A549 (cell line): ENCODE measurements around the gene LCN6. TPM values are rescaled to one million over a fixed set of nuclear protein-coding genes. Genes with fewer than 3 reads are reported as not detected.

Source experiments
- ATAC-seq, 2 experiments: fragments of 200-7000 bp in 1 of 2; fragments of >200 bp in 1 of 2; cut with Nextera tagmentation in 1 of 2; cut with Tn5 transposase in 1 of 2; 3 replicates each; pipeline versions ENCODE4 v1.8.0 to v1.9.1; 2018 to 2020; ENCODE audit warnings: mild to moderate bottlenecking in 1 of 2, moderate library complexity in 1 of 2
- CTCF ChIA-PET: fragments of 300-600 bp; sonication (Branson Sonifier 250); formaldehyde crosslinking; extraction: SDS; loops from one replicate; lab custom pipeline; 2021; ENCODE audit warnings: antibody characterized with exemption, inconsistent platforms; lab: Yijun Ruan, JAX
- POLR2A ChIA-PET: fragments of 350-600 bp; formaldehyde crosslinking; extraction: SDS; loops from one replicate; lab custom pipeline; 2021; ENCODE audit warnings: antibody characterized with exemption, inconsistent platforms; lab: Yijun Ruan, JAX
- DNase-seq, 2 experiments: peaks; one replicate each; pipeline versions ENCODE4 v3.0.0 to v3.0.0-alpha.2; 2011 to 2016; ENCODE audit warnings: low read depth in 1 of 2, low spot score in 1 of 2
- FAIRE-seq: peaks from 2 replicates; lab custom pipeline; 2011; peaks lifted over from hg19 to GRCh38; lab: Jason Lieb, UNC
- H3K27ac ChIP-seq, 2 experiments: fragments of >200 bp; sonication (Bioruptor Twin); formaldehyde crosslinking; 3 replicates each; pipeline ENCODE4 v1.5.1; 2016 to 2017
- H3K4me1 ChIP-seq: fragments of >200 bp; sonication (Bioruptor Twin); formaldehyde crosslinking; 3 replicates; pipeline ENCODE4 v1.6.1; 2016
- H3K4me2 ChIP-seq: fragments of >200 bp; sonication (Bioruptor Twin); formaldehyde crosslinking; 3 replicates; pipeline ENCODE4 v1.6.1; 2016
- H3K4me3 ChIP-seq: fragments of >200 bp; sonication (Bioruptor Twin); formaldehyde crosslinking; 3 replicates; pipeline ENCODE4 v1.5.1; 2016
- H3K9me3 ChIP-seq: fragments of >200 bp; sonication (Bioruptor Twin); formaldehyde crosslinking; 3 replicates; pipeline ENCODE4 v1.6.1; 2016
- CHD2 ChIP-seq: fragments of 150-350 bp; IDR thresholded peaks from 2 replicates; pipeline ENCODE4 v1.6.1; 2014; ENCODE audit warnings: low read length; ENCODE audit not compliant: partially characterized antibody
- CTCF ChIP-seq: fragments of >200 bp; sonication (Bioruptor Twin); formaldehyde crosslinking; IDR thresholded peaks from 3 replicates; pipeline ENCODE4 v1.5.1; 2016
- E2F6 ChIP-seq: IDR thresholded peaks from 2 replicates; pipeline ENCODE4 v1.6.1; 2012; ENCODE audit warnings: low read depth, borderline replicate concordance
- EHF ChIP-seq: fragments of 250-450 bp; sonication (Bioruptor Pico); IDR thresholded peaks from 2 replicates; pipeline ENCODE4 v1.5.0; 2020; ENCODE audit warnings: mild to moderate bottlenecking
- ESRRA ChIP-seq: fragments of 150-350 bp; IDR thresholded peaks from 2 replicates; pipeline ENCODE4 v1.6.1; 2014; ENCODE audit warnings: mild to moderate bottlenecking, low read length, borderline replicate concordance
- GATA3 ChIP-seq: IDR thresholded peaks from 2 replicates; pipeline ENCODE4 v1.6.1; 2012; ENCODE audit warnings: borderline replicate concordance
- HOXA7 ChIP-seq: fragments of 250-450 bp; sonication (Bioruptor Pico); IDR thresholded peaks from 2 replicates; pipeline ENCODE4 v1.5.0; 2020; ENCODE audit warnings: mild to moderate bottlenecking, moderate library complexity
- HOXB13 ChIP-seq: fragments of 250-450 bp; sonication (Bioruptor Pico); IDR thresholded peaks from 2 replicates; pipeline ENCODE4 v1.5.0; 2020; ENCODE audit warnings: low read depth, mild to moderate bottlenecking, moderate library complexity
- KDM5A ChIP-seq: fragments of 200-600 bp; sonication (generic); IDR thresholded peaks from 2 replicates; pipeline ENCODE4 v1.6.1; 2016; ENCODE audit warnings: antibody characterized with exemption, mild to moderate bottlenecking
- NFE2L2 ChIP-seq: fragments of 150-350 bp; conservative IDR thresholded peaks from 2 replicates; pipeline ENCODE4 v1.6.1; 2014; ENCODE audit warnings: low read length
- NPAS2 ChIP-seq: fragments of 250-450 bp; sonication (Bioruptor Pico); IDR thresholded peaks from 2 replicates; pipeline ENCODE4 v1.8.0; 2022; ENCODE audit warnings: mild to moderate bottlenecking, moderate library complexity, borderline replicate concordance
- POLR2A ChIP-seq: IDR thresholded peaks from 2 replicates; pipeline ENCODE4 v1.6.1; 2012; ENCODE audit warnings: mild to moderate bottlenecking, low read length
- RAD21 ChIP-seq, 2 experiments: fragments of >200 bp in 1 of 2; sonication (Bioruptor Twin) in 1 of 2; formaldehyde crosslinking in 1 of 2; IDR thresholded peaks in 1 of 2; conservative IDR thresholded peaks in 1 of 2; 2 replicates in 1 of 2; 3 replicates in 1 of 2; pipeline ENCODE4 v1.6.1; 2012 to 2018; ENCODE audit warnings: inconsistent platforms in 1 of 2
- RARB ChIP-seq: fragments of 250-450 bp; sonication (Bioruptor Pico); IDR thresholded peaks from 2 replicates; pipeline ENCODE4 v1.8.0; 2021; ENCODE audit warnings: mild to moderate bottlenecking, moderate library complexity
- SREBF2 ChIP-seq: fragments of 450-650 bp; IDR thresholded peaks from 2 replicates; pipeline ENCODE4 v1.6.1; 2014; ENCODE audit warnings: mild to moderate bottlenecking, moderate library complexity
- TFCP2L1 ChIP-seq: fragments of 250-450 bp; sonication (Bioruptor Pico); IDR thresholded peaks from 2 replicates; pipeline ENCODE4 v1.5.0; 2021; ENCODE audit warnings: mild to moderate bottlenecking
- USF2 ChIP-seq: fragments of 450-650 bp; IDR thresholded peaks from 2 replicates; pipeline ENCODE4 v1.6.1; 2014; ENCODE audit warnings: antibody characterized with exemption
- WGBS: methylation state at CpG from one replicate; pipeline ENCODE4 v1.1.6; 2017; ENCODE audit errors: missing lambda C conversion rate; 5-methylcytosine and 5-hydroxymethylcytosine counted together
- polyA plus RNA-seq, 4 experiments: library from polyadenylated mRNA; depleted of rRNA in 3 of 4; stranded (reverse); fragments of >200 nt; fragmentation: RNase III in 1 of 4; extraction: RNeasy Plus Mini Kit Qiagen cat#74134 plus additional on column Dnase treatment in 1 of 4; gene quantifications; 2 replicates in 3 of 4; 3 replicates in 1 of 4; pipeline ENCODE4 v1.2.3, GENCODE V29; 2011 to 2017
- TF ChIP-seq, protein P1 (sequence below): fragments of 250-450 bp; sonication (Bioruptor Pico); IDR thresholded peaks from 2 replicates; pipeline ENCODE4 v1.5.0; 2020; ENCODE audit warnings: low read depth, mild to moderate bottlenecking, moderate library complexity
- TF ChIP-seq, protein P2 (sequence below): fragments of 150-350 bp; IDR thresholded peaks from 2 replicates; pipeline ENCODE4 v1.6.1; 2014; ENCODE audit warnings: low read depth, mild to moderate bottlenecking, low read length

Gene LCN6
- polyA plus RNA-seq, 2 of the 4 experiments (the other 2 are of a cell fraction): not detected

- CTCF ChIA-PET: interaction anchor here (2.2 to 4.7 kb wide), 2 partner anchors 12 to 45 kb away, joined by 5 to 25 read pairs; no protein-coding TSS in a partner anchor
- TF ChIP-seq E2F6 (no peak), USF2 (no peak), HOXB13 (CRISPR knock-in tag) (no peak), CHD2 (no peak), ESRRA (no peak), POLR2A (no peak), TFCP2L1 (CRISPR knock-in tag) (no peak), KDM5A (no peak), NPAS2 (no peak), RAD21 (conservative IDR thresholded peaks at IDR 0.05 in 1 of 2, IDR thresholded peaks at IDR 0.05 in 1 of 2) (no peak), CTCF (no peak), NFE2L2 (no peak)
- TF ChIP-seq, protein P1, sequence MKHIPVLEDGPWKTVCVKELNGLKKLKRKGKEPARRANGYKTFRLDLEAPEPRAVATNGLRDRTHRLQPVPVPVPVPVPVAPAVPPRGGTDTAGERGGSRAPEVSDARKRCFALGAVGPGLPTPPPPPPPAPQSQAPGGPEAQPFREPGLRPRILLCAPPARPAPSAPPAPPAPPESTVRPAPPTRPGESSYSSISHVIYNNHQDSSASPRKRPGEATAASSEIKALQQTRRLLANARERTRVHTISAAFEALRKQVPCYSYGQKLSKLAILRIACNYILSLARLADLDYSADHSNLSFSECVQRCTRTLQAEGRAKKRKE (CRISPR knock-in tag): no peak
- DNase-seq: no peak
- H3K27ac ChIP-seq: no peak overlapping the region
- no peaks in the 10 kb centered on the region for H3K9me3 ChIP-seq
- no peak for FAIRE-seq
- POLR2A ChIA-PET: interaction anchor here (2.2 kb wide), 1 partner anchor 11 kb away, joined by 10 read pairs; no protein-coding TSS in a partner anchor
- peaks cover 51% of the 10 kb centered on the region for H3K4me1 ChIP-seq
- WGBS: 78% methylated on average over 8 of the region's 16 CpGs
- no peak overlapping the region for H3K4me2 ChIP-seq
- no peak for ATAC-seq
- H3K4me3 ChIP-seq: no peak overlapping the region
These were observed 30.9 kb downstream of the LCN6 start for GRCh38 chr9:136717399-136717798.

- Histone ChIP-seq H3K4me1 (peaks cover 45% of the 10 kb centered on the region), H3K27ac (no peak overlapping the region), H3K4me3 (no peak overlapping the region), H3K4me2 (no peak overlapping the region), H3K9me3 (no peaks in the 10 kb centered on the region)
- ATAC-seq: no peak
- TF ChIP-seq CTCF (no peak), HOXA7 (no peak), KDM5A (no peak), RARB (CRISPR knock-in tag) (no peak), SREBF2 (no peak), GATA3 (no peak), EHF (no peak), E2F6 (no peak), NFE2L2 (no peak)
- TF ChIP-seq, protein P2, sequence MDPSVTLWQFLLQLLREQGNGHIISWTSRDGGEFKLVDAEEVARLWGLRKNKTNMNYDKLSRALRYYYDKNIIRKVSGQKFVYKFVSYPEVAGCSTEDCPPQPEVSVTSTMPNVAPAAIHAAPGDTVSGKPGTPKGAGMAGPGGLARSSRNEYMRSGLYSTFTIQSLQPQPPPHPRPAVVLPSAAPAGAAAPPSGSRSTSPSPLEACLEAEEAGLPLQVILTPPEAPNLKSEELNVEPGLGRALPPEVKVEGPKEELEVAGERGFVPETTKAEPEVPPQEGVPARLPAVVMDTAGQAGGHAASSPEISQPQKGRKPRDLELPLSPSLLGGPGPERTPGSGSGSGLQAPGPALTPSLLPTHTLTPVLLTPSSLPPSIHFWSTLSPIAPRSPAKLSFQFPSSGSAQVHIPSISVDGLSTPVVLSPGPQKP: no peak
- 56% methylated on average over 5 of the region's 8 CpGs for WGBS
- DNase-seq: no peak
- no peak for FAIRE-seq
- ChIA-PET CTCF (interaction anchor here (1.0 to 5.2 kb wide), 7 partner anchors 8 to 320 kb away, joined by 3 to 37 read pairs (median 5); no protein-coding TSS in a partner anchor), POLR2A (interaction anchor here (4.0 kb wide), 1 partner anchor 13 kb away, joined by 30 read pairs; no protein-coding TSS in a partner anchor)
These were observed 33.4 kb downstream of the LCN6 start for GRCh38 chr9:136714893-136715274.
